Glomerular endothelial cell (primary cell): ENCODE data around the gene GOLGA6L4. TPM values are rescaled to one million over a fixed set of nuclear protein-coding genes. Genes with fewer than 3 reads are reported as not detected.
"Not testable (repeated sequence)": the region's sequence is repeated elsewhere in the genome, so short reads cannot be mapped to it uniquely, and the experiment has no call there.

Source experiments
- DNase-seq: peaks from one replicate; pipeline ENCODE4 v3.0.0-alpha.2; 2011; ENCODE audit warnings: low read depth, low spot score; ENCODE audit errors: extremely low read depth
- total RNA-seq: library from RNA; depleted of rRNA; stranded (reverse); fragments of >200 nt; gene quantifications from 2 replicates; pipeline ENCODE4 v1.2.3, GENCODE V29; 2015

GOLGA6L4 gene, protein sequence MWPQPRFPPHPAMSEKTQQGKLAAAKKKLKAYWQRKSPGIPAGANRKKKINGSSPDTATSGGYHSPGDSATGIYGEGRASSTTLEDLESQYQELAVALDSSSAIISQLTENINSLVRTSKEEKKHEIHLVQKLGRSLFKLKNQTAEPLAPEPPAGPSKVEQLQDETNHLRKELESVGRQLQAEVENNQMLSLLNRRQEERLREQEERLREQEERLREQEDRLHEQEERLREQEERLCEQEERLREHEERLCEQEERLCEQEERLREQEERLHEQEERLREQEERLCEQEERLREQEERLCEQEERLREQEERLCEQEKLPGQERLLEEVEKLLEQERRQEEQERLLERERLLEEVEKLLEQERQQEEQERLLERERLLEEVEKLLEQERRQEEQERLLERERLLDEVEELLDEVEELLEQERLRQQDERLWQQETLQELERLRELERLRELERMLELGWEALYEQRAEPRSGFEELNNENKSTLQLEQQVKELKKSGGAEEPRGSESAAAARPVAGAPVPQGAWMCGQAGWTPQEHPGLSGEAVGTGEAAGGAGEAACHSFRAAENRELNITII
- 2.1 and 3.4 TPM in 2 replicates for total RNA-seq

- DNase-seq: not testable (repeated sequence)
These were observed at the start of gene GOLGA6L4 for GRCh38 chr15:84235573-84235972. GOLGA6L4 (plus strand) TSS chr15:84235773; CDS start chr15:84235835, 62 bp downstream.

DNA sequence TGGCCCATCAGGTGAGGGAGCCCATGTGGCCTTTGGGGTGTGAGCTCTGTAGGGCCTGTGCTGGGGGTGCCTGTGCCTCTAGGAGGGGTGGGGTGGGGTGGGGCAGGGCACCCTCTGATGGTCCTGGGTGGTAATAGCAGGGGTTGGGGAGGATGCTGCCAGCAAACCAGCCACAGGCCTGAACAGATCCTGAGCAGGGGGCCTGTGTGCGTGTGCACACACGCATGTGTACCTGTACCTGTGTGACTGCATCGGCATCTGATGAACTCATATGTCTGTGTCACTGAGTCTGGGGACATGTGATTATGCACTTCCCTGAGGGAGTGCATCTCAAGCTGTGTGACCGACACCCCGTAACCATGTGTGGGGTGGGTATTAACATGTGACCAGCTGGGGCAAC is 42.6 kb upstream of the GOLGA6L4 start:
- not testable (repeated sequence) for DNase-seq

- not testable (repeated sequence) for DNase-seq
These were observed 40.0 kb upstream of the GOLGA6L4 start for GRCh38 chr15:84195603-84196002.

DNA sequence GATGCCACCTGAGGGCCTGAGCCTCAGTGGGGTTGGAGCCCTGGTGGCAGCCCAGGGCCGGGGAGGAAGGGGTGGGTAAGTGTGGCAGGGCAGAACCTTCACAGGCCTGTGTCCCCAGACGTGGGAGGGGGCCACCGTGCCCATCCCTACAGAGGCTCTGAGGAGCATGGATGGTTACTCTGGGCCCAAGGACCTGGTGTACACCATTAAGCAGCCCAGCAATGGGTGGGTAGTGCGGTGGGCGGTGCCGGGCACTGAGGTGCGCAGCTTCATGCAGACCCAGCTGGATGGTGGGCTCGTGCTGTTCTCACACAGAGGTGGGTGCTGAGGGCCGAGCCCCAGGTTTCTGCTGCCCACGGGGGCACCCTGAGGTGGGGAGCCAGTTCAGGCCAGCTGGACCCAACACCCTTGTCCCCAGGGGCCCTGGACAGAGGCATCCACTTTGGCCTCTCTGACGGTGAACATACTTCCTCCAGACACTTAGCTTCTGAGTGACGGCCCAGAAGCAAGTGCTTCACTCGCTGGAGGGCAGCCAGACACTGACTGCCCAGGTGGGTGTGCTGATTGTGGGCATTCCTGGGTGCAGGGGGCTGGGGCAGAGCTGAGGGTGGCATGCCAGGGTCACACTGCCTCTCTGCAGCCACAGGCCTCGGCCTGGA is 38.9 kb upstream of the GOLGA6L4 start:
- not testable (repeated sequence) for DNase-seq

- not testable (repeated sequence) for DNase-seq
These were observed 35.7 kb upstream of the GOLGA6L4 start for GRCh38 chr15:84199865-84200264.

DNA sequence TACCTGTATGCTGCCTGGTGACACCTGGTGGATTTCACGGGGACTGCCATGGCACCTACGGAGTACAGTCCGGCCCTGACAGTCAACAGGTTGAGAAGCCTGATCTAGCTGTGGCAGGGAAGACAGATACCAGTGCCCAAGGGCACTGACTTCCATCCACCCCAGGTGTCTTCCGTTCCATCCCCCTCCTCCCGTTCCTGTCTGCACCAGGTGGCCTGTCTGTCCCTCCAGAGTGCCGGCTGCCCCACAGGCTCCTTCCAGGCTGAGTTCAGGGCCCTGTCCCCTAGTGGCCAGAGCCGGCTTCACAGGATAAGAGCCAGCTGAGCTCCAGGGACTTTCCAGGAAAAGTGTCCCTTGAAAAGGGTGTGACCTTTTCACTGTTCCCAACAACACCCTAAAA is 10.9 kb downstream of the GOLGA6L4 start:
- not testable (repeated sequence) for DNase-seq
